GM23248 (cell line): Measurements from ENCODE around the gene LARP6.

Experiments used
- EZH2 ChIP-seq: fragments of 200-600 bp; sonication (generic); IDR thresholded peaks from 2 replicates; pipeline ENCODE4 v1.6.1; 2018; ENCODE audit warnings: antibody characterized with exemption, mild to moderate bottlenecking; ENCODE audit not compliant: insufficient read depth, poor library complexity, severe bottlenecking
- EZH2phosphoT487 ChIP-seq: fragments of 200-600 bp; sonication (generic); IDR thresholded peaks from 2 replicates; pipeline ENCODE4 v1.6.1; 2018; ENCODE audit warnings: antibody characterized with exemption, moderate library complexity, mild to moderate bottlenecking, low read depth; ENCODE audit not compliant: insufficient read depth

GRCh38 chr15:70835841-70836240, 18.1 kb downstream of the LARP6 start:
- TF ChIP-seq EZH2phosphoT487: no peak
- no peak for TF ChIP-seq EZH2
